ENCODE data around the gene DUSP2.

Gene DUSP2

DNA sequence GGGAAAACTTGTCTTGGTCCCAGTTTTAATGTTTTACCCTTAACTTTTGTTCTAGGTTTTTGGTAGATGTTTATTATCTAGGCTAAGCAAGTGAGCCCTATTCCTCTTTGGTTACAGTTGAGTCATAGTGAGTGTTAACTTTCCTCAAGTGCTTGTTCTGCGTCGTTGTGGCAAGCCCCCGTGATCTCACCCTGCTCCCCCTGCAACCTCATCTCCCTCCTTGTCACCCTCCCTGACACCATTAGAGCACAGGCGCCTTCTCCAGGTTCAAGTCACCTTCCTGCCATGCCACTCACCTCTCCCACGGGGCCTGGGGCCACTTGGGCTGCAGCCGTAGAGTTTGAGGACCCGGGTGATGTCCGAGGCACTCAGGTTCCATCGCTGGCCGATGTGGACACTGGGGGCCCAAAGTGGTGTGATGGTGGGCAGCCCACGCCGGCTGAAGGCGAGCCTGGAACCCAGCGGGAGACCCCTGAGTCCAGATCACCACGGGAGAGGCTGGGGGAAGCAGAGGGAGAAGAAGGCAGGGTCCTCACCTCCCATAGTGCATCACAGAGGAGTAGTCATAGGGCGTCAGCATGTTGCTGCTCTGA lies 15.6 kb downstream of the DUSP2 start:
- DNase-seq, result no peak

DNA sequence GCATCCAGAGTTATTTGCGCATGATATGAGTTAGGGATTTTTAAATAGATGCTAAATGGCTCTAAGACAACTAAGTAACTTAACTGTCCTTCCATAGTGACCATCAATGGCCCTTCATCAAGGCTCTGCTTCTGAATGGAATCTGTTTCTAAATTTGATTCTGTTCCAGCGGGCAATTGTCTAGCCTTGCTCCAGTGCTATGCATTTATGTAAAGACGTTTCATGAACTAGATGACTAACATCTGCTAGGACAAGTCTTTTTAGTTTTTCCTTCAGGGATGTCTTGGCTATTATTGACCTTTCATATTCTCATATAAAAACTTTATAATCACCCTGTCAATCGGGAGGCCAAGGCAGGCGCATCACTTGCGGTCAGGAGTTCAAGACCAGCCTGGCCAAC lies 16.8 kb downstream of the DUSP2 start:
- DNase-seq, result no peak

DNA sequence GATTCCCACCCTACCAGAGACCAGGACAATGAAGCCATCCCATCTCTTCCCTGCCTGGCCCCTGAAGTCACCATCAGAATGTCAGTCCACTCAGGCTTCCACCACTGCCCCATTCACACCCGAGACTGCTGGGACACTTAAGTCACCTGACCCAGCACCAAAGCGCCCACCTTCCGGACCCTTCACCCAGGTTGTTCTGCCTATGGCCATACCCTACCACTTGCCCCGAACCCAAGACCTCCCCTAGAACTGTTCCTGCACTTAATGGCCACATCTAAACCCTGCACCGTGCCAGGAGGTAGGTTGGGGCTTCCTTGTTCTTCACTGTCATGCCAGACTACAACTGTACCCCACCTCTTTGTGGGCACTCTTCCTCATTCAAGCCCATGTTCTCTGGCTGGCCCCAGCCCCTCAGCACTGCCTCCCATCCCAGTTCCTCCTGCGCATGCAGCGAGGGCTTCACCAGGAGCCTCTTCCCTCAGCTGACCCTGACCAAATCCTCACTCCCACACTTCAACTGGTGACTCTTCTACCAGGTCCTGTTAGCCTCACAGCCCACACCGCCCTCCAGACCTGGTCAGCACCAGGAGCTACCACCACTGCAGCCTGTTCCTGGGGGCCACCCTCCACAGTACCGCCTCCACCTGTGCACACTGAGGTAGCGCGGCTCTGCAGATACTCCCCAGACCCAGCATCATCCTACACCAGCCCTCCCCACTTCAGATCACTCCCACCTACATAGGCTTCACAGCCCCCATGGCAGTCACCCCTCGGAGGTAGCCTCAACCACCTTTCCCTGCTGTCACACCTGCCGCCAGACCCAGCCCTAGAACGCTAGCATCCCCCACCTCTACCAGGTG lies 20.6 kb downstream of the DUSP2 start:
- DNase-seq, result no peak

GRCh38 chr2:96123936-96124335 lies 21.3 kb downstream of the DUSP2 start:
- no peak for DNase-seq

DNA sequence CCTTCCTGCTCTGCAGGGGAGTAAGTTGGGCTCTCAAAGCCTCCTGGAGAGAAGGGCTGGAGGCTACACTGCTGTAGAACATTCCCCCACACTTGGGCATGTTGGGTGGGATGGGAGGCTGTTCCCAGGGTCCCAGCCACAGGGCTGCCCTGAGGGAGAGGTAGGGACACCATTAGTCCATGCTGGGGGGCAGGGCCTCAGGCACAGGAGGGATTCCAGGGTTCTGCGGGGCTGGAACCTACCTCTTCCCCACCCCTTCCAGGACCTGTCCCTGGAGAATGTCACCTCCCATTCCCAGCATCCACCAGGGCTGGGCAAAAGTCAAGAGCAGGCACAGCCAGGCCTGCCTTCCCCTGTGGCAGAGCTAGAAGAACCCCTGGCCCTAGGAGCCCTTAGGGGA lies 21.9 kb downstream of the DUSP2 start:
- no peak for DNase-seq

DNA sequence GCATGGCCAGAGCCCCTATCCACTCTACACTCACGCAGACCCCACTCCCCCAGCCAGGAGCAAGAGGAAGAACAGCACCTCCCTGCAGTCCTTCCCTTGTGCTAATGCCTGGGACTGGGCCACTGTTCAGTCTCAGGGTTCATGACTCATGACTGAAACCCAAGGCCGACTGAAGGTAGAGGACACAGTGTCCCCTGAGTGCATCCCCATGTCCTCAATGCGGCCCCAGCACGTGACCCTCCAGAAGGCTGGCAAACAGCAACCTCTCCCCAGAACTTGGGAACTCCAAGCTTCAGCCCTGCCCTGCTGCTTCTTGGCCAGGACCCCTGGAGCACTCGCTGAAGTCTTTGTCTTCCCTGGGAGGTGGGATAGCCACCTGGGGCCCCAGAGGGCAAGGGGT lies 22.8 kb downstream of the DUSP2 start:
- DNase-seq, result no peak

DNA sequence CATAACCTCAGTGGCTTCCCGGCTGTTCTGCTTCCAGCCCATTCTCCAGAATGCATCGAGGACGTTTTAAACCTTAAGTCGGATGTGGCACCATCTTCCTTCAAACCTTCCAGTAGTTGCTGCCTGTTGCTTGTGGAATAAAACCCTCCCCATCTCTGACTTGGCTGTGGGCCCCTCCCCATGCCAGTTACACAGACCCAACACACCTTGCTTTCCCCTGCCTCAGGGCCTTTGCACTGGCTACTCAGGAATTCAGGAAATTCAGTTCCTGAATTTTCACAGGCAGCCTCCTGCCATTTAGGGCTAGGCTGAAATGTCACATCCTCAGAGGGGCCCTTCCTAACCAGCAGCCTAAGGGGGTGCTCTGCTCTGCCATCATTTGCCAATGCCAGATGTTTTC lies 23.8 kb downstream of the DUSP2 start:
- DNase-seq, result no peak

GRCh38 chr2:96120991-96121390 lies 24.2 kb downstream of the DUSP2 start:
- no peak for DNase-seq

DNA sequence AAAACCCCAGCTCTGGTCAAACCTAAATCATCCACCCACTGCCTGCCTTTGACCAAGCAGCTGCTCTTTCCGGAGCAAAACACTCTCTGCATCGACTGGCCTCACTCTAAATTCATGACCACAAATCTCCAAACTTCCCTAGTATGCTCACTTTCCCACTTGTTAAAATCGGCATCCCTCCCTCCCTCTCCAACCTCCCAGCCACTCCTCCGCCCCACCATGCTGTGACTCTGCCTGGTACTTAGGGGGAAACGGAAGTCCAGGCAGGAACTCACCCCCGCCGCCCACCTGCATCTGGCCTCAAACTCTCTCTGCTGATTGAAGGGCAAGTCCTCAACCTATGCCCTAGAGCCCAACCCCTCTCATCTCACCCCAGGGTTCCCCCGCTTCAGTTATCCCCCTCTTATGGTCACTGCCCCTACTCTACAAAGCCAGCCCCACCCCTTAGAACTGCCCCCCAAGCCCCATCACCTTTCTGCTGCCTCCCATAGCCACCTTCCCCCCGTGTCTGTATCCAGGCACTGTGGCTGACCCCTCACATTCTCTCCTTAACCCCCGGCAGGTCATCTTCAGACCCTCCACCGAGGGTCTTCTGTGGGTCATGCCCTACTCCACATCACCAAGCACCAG lies 25.0 kb downstream of the DUSP2 start:
- DNase-seq, result no peak

DNA sequence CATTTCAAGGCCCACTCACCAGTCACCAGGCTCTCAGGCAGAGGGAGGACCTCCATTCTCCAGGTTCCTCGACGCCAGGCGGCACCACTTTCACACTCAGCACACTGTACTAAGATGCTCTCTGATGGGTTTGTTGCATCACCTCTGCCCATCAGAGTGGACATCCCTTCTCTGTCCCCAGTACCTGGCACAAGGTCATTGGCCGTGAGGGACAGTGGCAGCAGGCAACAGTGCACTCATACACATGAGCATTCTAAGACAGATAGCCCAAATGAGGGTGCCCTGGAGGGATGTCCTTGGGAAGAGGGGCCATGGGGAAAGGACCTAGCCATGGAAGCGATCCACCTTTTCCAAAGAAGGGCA lies 25.9 kb downstream of the DUSP2 start:
- DNase-seq, result no peak

- DNase-seq, result no peak
Observed at GRCh38 chr2:96118698-96119388, 26.4 kb downstream of the DUSP2 start.

GRCh38 chr2:96117701-96118588 lies 27.3 kb downstream of the DUSP2 start:
- DNase-seq, result no peak

DNA sequence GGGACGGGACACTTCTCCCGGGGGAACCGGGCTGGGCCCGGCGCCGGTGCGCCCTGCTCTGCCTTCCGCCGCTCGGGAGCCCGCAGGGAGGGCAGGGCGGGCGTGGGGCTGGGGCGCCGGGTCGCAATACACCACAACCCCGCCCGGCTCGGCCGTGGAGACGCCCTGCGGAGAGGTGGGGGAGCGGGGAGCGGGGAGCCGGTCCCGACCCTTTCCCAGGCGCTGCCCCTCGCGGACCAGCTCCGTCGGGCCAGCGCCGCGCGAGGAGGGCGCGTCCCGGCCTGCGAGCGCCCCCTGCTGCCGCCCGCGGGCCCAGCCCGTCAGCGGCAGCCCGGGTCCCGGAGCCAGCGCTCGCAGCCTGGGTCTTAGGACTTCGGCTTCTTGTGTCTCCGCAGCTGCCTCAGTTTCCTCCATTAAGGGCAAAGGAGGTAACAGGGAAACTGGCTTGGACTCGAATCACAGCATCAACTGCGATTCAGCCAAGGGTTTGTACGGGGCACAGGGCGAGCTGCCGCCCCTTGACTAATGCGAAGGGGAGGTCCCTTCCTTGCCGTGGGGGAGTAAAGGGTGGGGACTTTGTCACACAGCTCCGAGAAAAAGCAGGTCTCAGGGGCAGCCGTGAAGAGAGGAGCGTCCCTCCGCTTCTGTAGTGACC lies 28.2 kb downstream of the DUSP2 start:
- no peak for DNase-seq

- no peak for DNase-seq
Observed at GRCh38 chr2:96116424-96116878, 28.8 kb downstream of the DUSP2 start, which contains the start of gene ADRA2B. TSS of gene ADRA2B (minus strand) at chr2:96116571. CDS start at chr2:96116149, 422 bp downstream.

- DNase-seq, result no peak
Observed at GRCh38 chr2:96115631-96116423, 29.4 kb downstream of the DUSP2 start.

- DNase-seq, result no peak
Observed at GRCh38 chr2:96114903-96115581, 30.2 kb downstream of the DUSP2 start.

DNA sequence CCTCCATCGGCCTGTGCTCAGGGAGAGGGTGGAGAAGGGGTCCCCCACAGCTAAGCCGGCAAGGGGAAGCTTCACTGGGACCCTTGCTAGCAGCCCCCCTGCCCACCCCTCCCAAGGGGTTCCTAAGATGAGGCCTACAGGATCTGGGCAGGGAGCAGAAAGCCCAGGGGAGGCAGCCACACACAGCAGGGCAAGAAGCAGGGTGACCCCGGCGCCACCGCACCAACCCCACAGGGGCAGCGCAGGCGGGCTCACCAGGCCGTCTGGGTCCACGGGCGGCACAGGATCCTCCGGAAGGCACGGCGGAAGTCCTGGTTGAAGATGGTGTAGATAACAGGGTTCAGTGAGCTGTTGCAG lies 30.7 kb downstream of the DUSP2 start:
- DNase-seq, result no peak

GRCh38 chr2:96113951-96114350 lies 31.3 kb downstream of the DUSP2 start:
- no peak for DNase-seq

DNA sequence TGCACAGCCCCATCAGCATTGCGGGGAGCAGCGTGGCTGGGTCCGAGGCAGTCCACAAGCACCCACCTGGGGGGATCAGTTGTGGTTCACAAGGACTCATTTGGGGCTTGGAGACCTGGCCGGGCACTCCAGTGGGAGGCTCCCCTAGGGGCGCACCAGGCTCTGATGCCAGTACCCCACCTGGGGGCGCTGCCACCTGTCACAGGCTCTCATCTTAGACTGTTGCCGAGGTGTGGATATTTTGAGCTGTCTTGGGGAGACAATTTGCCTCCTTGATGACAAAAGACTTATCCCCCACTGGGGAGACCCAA lies 31.9 kb downstream of the DUSP2 start:
- DNase-seq, result no peak

DNA sequence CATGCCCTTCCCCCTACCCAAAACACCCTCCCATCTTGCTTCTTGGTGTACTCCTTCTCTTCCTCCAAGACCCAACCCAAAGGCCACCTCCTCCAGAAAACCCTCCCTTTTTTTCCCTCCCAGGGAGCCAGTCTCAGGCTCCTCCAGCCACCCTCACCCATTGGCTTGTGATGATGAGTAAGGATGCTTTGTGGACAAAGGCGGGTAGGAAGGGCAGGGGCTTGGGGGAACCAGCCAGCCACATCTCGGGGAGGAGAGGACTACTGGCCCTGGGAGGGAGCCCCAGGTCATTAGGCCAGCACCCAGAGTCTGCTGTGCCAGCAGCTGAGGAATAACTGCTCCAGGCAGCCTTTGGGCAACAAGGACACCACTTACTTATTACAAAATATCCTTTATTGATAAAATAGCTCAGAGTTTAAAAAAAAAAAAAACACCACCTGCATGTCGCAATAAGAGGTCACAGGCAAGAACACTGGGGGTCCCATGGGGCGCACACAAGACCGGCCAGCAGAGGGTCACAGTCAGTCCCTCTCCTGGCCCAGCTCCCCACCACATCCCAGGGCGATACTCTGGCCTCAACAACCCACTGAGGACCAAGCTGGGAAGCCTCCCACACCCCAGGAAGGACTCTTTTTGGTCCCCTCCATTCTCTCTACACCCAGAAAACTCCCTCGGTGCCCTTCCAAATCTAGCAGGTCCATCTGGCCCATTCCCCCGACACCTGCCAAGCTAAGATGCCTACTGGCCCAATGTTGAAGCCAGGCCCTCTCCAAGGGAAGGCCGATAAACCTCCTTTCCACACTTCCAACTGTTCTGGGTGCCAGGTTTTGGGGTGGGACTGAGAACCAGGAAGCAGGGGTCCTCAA lies 32.5 kb downstream of the DUSP2 start:
- no peak for DNase-seq

Data from DMS79 (cell line).